ENCODE results near the gene MAMLD1.

GRCh38 chrX:150503898-150504219 lies 140.7 kb downstream of the MAMLD1 start:
- TF ChIP-seq PRDM10 (IDR thresholded peaks at IDR 0.05; ENCODE audit: partially characterized antibody) (no peak), NFE2 (IDR thresholded peaks at IDR 0.05; ENCODE audit: low read depth) (no peak)

All from K562 (cell line).